Measurements from ENCODE around the gene ZEB2.

GRCh38 chr2:144401036-144401435 is 118.9 kb downstream of the ZEB2 start:
- TF ChIP-seq CTCF (IDR thresholded peaks at IDR 0.05) = no peak
- no peak for TF ChIP-seq POLR2AphosphoS5 (IDR thresholded peaks at IDR 0.05)
- TF ChIP-seq POLR2A (IDR thresholded peaks at IDR 0.05) = no peak
- no peak for TF ChIP-seq EP300 (IDR thresholded peaks at IDR 0.05)

Data from sigmoid colon (tissue), 4 donors.